ENCODE data around the gene ATP8A2. TPM values are rescaled to one million over a fixed set of nuclear protein-coding genes. Genes with fewer than 3 reads are reported as not detected.

ATP8A2 gene
- total RNA-seq, 4 donors from 2014 or later, result 0.16 to 0.54 (median 0.26) TPM

DNA sequence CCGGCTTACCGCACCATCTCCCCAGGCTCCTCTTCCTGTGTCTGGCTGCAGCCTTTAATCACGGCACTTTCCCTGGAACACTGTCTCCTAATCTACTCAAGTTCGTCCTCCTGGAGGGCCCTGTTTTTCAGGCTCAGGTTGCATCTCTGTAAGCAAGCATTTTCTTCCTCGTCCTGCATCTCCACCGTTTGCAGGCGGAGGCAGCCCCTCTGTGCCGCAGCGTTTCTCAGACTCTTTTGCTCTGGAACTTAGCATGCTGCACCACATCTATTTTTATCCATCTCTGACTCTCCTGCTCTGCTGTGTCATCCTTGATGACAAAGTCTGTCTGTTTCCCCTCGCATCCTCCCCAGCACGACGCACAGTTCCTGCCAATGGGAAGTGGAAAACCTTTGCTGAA, 117.5 kb downstream of the ATP8A2 start:
- TF ChIP-seq POLR2AphosphoS5 (IDR thresholded peaks at IDR 0.05), result no peak
- no peak for TF ChIP-seq POLR2A (IDR thresholded peaks at IDR 0.05)
- TF ChIP-seq, protein P1, sequence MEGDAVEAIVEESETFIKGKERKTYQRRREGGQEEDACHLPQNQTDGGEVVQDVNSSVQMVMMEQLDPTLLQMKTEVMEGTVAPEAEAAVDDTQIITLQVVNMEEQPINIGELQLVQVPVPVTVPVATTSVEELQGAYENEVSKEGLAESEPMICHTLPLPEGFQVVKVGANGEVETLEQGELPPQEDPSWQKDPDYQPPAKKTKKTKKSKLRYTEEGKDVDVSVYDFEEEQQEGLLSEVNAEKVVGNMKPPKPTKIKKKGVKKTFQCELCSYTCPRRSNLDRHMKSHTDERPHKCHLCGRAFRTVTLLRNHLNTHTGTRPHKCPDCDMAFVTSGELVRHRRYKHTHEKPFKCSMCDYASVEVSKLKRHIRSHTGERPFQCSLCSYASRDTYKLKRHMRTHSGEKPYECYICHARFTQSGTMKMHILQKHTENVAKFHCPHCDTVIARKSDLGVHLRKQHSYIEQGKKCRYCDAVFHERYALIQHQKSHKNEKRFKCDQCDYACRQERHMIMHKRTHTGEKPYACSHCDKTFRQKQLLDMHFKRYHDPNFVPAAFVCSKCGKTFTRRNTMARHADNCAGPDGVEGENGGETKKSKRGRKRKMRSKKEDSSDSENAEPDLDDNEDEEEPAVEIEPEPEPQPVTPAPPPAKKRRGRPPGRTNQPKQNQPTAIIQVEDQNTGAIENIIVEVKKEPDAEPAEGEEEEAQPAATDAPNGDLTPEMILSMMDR (IDR thresholded peaks at IDR 0.05), result no peak
- no peak for TF ChIP-seq EP300 (IDR thresholded peaks at IDR 0.05)
- WGBS, 2 donors (ENCODE audit: low coverage in 1 of 2), result 8 to 18% methylated on average over 9 to 12 of the region's 12 CpGs
- H3K4me1 ChIP-seq, result no peaks in the 10 kb centered on the region

DNA sequence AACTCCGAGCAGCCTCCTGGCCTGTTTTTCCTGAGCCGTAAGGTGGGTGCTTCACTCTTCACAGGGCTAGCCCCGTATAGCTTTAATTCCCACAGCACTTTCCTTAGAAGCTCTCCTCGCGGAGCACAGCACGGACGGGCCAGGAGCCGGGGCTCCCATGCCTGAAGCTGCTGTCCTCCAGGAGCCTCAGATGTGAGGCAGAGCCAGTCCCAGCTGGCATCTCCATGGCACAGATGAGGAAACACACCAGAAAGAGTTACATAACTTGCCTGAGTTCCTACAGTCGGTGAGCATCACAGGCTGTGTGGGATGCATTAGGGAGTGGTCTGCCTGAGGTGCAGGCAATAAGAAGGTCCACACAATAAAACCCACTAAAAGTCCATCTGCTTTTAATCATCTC, 118.5 kb downstream of the ATP8A2 start:
- WGBS, 2 donors (ENCODE audit: low coverage in 1 of 2), result 39% methylated on average over 2 of the region's 9 CpGs; no CpG with 5 or more reads in 1 of the 2 donors
- TF ChIP-seq, protein P1 (IDR thresholded peaks at IDR 0.05), result no peak
- TF ChIP-seq EP300 (IDR thresholded peaks at IDR 0.05) (no peak), POLR2AphosphoS5 (IDR thresholded peaks at IDR 0.05) (no peak), POLR2A (IDR thresholded peaks at IDR 0.05) (no peak)
- no peak for ATAC-seq
- H3K4me3 ChIP-seq, result no peak overlapping the region
- H3K36me3 ChIP-seq, result no peaks in the 10 kb centered on the region
- peaks cover 0 to 10% (median 0%) of the 10 kb centered on the region in 3 donors for H3K9me3 ChIP-seq
- H3K27me3 ChIP-seq, result peaks cover 23% of the 10 kb centered on the region
- no peaks in the 10 kb centered on the region for H3K4me1 ChIP-seq
- H3K27ac ChIP-seq, result no peak overlapping the region

More for the DNA sequence above, 117.5 kb downstream of the ATP8A2 start:
- ATAC-seq, result no peak
- Histone ChIP-seq H3K9me3 (peaks cover 0 to 10% (median 0%) of the 10 kb centered on the region in 3 donors), H3K27ac (no peak overlapping the region), H3K27me3 (peaks cover 23% of the 10 kb centered on the region), H3K36me3 (no peaks in the 10 kb centered on the region), H3K4me3 (no peak overlapping the region)

DNA sequence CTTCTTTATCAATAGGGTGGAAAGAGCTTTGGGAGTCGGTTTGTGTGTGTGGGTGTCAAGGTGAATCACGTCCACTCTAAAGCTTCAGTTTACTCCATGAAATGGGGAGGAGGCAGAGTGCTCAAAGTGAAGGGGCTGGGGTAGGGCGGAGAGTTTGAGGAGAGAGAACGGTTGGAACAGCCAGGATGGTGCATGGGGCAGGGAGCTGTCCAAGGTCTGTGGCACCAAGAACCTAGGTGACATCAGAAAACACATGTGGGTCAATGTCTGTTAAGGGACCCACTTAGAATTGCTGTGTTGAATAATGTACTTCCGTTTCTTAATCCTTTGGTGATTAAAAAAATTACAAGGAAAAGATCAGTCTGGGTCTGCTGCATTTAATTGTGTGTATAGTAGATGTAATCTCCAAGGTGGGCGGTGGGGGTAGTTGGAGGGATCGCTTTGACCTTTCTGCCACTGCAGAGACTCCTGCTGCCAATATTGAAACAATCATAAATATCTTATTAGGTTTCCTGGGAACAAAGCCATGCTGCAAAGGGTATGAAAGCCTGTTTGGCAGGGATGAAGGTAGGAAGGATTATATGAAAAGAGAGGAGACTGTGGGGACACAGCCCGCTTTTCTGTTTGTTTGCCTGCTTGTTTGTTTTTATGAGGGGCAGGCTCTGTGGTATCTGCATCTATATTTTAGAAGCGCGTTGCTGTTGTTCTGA, 122.3 kb downstream of the ATP8A2 start:
- ATAC-seq, result no peak
- Histone ChIP-seq H3K36me3 (no peaks in the 10 kb centered on the region), H3K27me3 (peaks cover 13% of the 10 kb centered on the region), H3K27ac (no peak overlapping the region), H3K9me3 (peaks cover 0 to 10% (median 0%) of the 10 kb centered on the region in 3 donors), H3K4me1 (no peaks in the 10 kb centered on the region), H3K4me3 (no peak overlapping the region)
- TF ChIP-seq POLR2A (IDR thresholded peaks at IDR 0.05) (no peak), POLR2AphosphoS5 (IDR thresholded peaks at IDR 0.05) (no peak), EP300 (IDR thresholded peaks at IDR 0.05) (no peak)
- TF ChIP-seq, protein P1 (IDR thresholded peaks at IDR 0.05), result no peak
- 74% methylated on average over 10 of the region's 10 CpGs for WGBS, 2 donors (ENCODE audit: low coverage in 1 of 2)

DNA sequence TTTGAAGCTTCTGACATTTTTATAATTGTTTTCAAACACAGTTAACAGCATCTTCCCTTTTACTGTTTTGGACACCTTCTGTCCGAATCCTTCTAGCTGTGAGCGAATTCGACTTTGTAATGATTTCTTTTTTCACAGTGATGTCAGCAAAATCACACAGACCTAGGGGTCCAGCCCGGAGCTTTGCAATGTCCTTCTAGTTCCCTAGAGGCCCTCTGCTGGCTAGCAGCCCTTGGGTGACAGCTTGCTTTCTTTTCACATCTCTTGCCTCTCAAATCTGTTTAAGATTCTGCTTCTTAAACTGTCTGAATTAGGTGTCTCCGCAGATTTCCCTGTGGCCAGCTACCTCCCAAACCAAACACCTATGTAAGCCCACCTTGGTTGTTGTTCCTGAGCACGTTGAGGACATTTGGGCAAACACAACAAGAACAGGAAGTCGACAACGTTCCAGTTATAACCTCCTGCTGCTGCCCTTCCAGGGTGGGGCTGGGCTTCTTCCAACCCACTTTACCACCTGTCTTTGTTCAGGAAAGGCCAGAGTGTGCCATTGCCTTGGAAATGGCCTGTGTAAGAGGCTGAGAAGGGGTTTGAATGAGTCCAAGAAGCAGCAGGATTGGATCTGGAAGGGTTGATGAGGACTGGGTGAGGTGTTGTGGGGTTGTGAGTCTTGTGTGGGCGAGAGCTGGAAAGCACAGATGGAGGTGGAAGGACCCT, 123.1 kb downstream of the ATP8A2 start:
- no peak overlapping the region for H3K27ac ChIP-seq
- H3K9me3 ChIP-seq, result peaks cover 0 to 10% (median 0%) of the 10 kb centered on the region in 3 donors
- WGBS, 2 donors (ENCODE audit: low coverage in 1 of 2), result 42 to 51% methylated on average over 8 to 9 of the region's 9 CpGs
- H3K4me1 ChIP-seq, result no peaks in the 10 kb centered on the region
- no peak for ATAC-seq
- H3K4me3 ChIP-seq, result no peak overlapping the region
- no peaks in the 10 kb centered on the region for H3K36me3 ChIP-seq
- peaks cover 11% of the 10 kb centered on the region for H3K27me3 ChIP-seq
- TF ChIP-seq POLR2A (IDR thresholded peaks at IDR 0.05), result no peak
- no peak for TF ChIP-seq POLR2AphosphoS5 (IDR thresholded peaks at IDR 0.05)
- TF ChIP-seq EP300 (IDR thresholded peaks at IDR 0.05), result no peak
- TF ChIP-seq, protein P1 (IDR thresholded peaks at IDR 0.05), result no peak
